ENCODE data around the gene SUDS3. TPM values are rescaled to one million over a fixed set of nuclear protein-coding genes. Genes with fewer than 3 reads are reported as not detected.

SUDS3 gene
- total RNA-seq, 1 experiment from 2014 or later: 62.8 TPM

DNA sequence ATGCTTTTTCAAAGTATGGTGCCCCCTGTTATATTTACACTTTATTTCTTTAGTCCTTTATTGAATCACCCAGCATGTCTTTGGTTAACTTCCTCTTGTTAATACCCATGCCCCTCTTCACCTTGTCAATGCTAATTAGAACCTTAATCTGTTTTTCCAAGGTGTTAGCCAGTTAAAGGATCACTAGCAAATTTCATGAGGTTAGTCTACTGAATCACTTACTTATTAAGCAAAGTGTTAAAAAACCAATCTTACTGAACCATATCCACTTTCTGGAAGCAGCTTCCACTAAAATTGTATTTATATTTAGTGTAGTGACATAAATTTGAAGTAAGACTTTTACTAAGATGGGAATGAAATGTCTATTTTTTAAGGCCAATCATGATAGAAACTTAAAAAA lies 31.5 kb upstream of the SUDS3 start:
- Histone ChIP-seq H3K9ac (ENCODE audit: low read length) (no peak overlapping the region), H3K27ac (ENCODE audit: low read length) (no peak overlapping the region), H3K4me1 (ENCODE audit: insufficient read depth, low read length) (no peaks in the 10 kb centered on the region), H4K20me1 (ENCODE audit: low read length) (no peaks in the 10 kb centered on the region), H3K4me2 (ENCODE audit: low read length) (no peak overlapping the region), H3K4me3 (ENCODE audit: low read length) (no peak overlapping the region), H3K79me2 (ENCODE audit: low read length) (no peaks in the 10 kb centered on the region), H3K27me3 (ENCODE audit: low read length) (no peaks in the 10 kb centered on the region), H3F3A (ENCODE audit: low read length, unreplicated experiment) (no peaks in the 10 kb centered on the region), H3K9me3 (ENCODE audit: low read length) (no peaks in the 10 kb centered on the region), H3K36me3 (ENCODE audit: low read depth, low read length) (no peaks in the 10 kb centered on the region), H3K9me2 (replicated peaks; ENCODE audit: low read length) (no peaks in the 10 kb centered on the region), H2AFZ (ENCODE audit: low read length) (no peak overlapping the region)
- DNase-seq (no peak), ATAC-seq (no peak)
- intact Hi-C loops (cut with micrococcal nuclease): no loop called here
- ChIA-PET POLR2A (ENCODE audit: unreplicated experiment) (no interaction called here), CTCF (no interaction called here)
- TF ChIP-seq EZH2phosphoT487 (IDR thresholded peaks at IDR 0.05; ENCODE audit: borderline replicate concordance, low read length) (no peak), EZH2 (IDR thresholded peaks at IDR 0.05; ENCODE audit: low read length, unreplicated experiment) (no peak)
- TF ChIP-seq, protein P1, sequence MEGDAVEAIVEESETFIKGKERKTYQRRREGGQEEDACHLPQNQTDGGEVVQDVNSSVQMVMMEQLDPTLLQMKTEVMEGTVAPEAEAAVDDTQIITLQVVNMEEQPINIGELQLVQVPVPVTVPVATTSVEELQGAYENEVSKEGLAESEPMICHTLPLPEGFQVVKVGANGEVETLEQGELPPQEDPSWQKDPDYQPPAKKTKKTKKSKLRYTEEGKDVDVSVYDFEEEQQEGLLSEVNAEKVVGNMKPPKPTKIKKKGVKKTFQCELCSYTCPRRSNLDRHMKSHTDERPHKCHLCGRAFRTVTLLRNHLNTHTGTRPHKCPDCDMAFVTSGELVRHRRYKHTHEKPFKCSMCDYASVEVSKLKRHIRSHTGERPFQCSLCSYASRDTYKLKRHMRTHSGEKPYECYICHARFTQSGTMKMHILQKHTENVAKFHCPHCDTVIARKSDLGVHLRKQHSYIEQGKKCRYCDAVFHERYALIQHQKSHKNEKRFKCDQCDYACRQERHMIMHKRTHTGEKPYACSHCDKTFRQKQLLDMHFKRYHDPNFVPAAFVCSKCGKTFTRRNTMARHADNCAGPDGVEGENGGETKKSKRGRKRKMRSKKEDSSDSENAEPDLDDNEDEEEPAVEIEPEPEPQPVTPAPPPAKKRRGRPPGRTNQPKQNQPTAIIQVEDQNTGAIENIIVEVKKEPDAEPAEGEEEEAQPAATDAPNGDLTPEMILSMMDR (conservative IDR thresholded peaks at IDR 0.05; ENCODE audit: low read depth, low read length): no peak
- no TSS peak for BruUV-seq (replicated peaks)

DNA sequence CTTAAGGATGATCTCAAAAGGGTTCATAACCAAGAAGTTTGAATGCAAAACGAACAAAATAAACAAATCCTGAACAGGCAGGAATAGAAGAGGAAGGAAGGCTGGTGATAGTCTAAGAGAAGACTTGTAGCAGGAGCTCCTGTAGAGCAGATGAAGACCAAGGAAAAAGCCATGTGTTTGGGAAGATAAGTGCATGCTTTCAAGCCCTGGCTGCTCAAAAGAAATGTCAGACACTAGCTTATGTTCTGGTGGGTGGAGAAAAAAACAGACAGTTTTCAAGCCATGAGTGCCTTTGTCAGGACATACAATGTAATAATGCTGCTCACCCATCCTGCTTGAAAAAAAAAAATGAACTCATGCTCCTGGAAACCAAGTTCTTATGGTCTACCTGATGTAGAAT lies 31.0 kb upstream of the SUDS3 start:
- DNase-seq (no peak), ATAC-seq (no peak)
- Histone ChIP-seq H3K27ac (ENCODE audit: low read length) (no peak overlapping the region), H3K9me3 (ENCODE audit: low read length) (no peaks in the 10 kb centered on the region), H4K20me1 (ENCODE audit: low read length) (no peaks in the 10 kb centered on the region), H3K4me3 (ENCODE audit: low read length) (no peak overlapping the region), H3K4me1 (ENCODE audit: insufficient read depth, low read length) (no peaks in the 10 kb centered on the region), H3K4me2 (ENCODE audit: low read length) (no peak overlapping the region), H2AFZ (ENCODE audit: low read length) (no peak overlapping the region), H3F3A (ENCODE audit: low read length, unreplicated experiment) (no peaks in the 10 kb centered on the region), H3K9ac (ENCODE audit: low read length) (no peak overlapping the region), H3K79me2 (ENCODE audit: low read length) (no peaks in the 10 kb centered on the region), H3K36me3 (ENCODE audit: low read depth, low read length) (no peaks in the 10 kb centered on the region), H3K9me2 (replicated peaks; ENCODE audit: low read length) (no peaks in the 10 kb centered on the region), H3K27me3 (ENCODE audit: low read length) (no peaks in the 10 kb centered on the region)
- TF ChIP-seq EZH2phosphoT487 (IDR thresholded peaks at IDR 0.05; ENCODE audit: borderline replicate concordance, low read length) (no peak), EZH2 (IDR thresholded peaks at IDR 0.05; ENCODE audit: low read length, unreplicated experiment) (no peak)
- CTCF ChIA-PET: no interaction called here
- POLR2A ChIA-PET (ENCODE audit: unreplicated experiment): no interaction called here
- intact Hi-C loops (cut with micrococcal nuclease): no loop called here
- no TSS peak for BruUV-seq (replicated peaks)

DNA sequence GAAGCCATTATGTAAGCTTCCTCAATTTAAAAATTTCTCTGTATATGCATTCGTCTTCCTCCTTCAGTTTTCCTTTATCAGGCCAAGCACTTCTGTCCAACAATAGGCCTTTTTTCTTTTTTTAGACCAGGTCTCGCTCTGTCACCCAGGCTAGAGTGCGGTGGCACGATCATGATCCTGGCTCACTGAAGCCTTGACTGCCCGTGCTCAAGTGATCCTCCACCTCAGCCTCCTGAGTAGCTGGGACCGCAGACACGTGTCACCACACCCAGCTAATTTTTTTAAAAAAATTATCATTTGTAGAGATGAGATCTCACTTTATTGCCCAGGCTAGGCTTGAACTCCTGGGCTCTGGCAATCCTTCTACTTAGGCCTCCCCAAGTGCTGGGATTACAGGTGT lies 29.5 kb upstream of the SUDS3 start:
- H3K27ac ChIP-seq (ENCODE audit: low read length): no peak overlapping the region
- H4K20me1 ChIP-seq (ENCODE audit: low read length): no peaks in the 10 kb centered on the region
- CTCF ChIA-PET: interaction anchor here (0.5 kb wide), 1 partner anchor 166 kb away, joined by 3 read pairs; no protein-coding TSS in a partner anchor
- no TSS peak for BruUV-seq (replicated peaks)
- TF ChIP-seq, protein P1 (conservative IDR thresholded peaks at IDR 0.05; ENCODE audit: low read depth, low read length): no peak
- no peak for TF ChIP-seq EZH2phosphoT487 (IDR thresholded peaks at IDR 0.05; ENCODE audit: borderline replicate concordance, low read length)
- TF ChIP-seq EZH2 (IDR thresholded peaks at IDR 0.05; ENCODE audit: low read length, unreplicated experiment): no peak
- H3F3A ChIP-seq (ENCODE audit: low read length, unreplicated experiment): no peaks in the 10 kb centered on the region
- H2AFZ ChIP-seq (ENCODE audit: low read length): no peak overlapping the region
- no peaks in the 10 kb centered on the region for H3K9me3 ChIP-seq (ENCODE audit: low read length)
- no peaks in the 10 kb centered on the region for H3K27me3 ChIP-seq (ENCODE audit: low read length)
- H3K9ac ChIP-seq (ENCODE audit: low read length): no peak overlapping the region
- no peaks in the 10 kb centered on the region for H3K4me1 ChIP-seq (ENCODE audit: insufficient read depth, low read length)
- H3K4me3 ChIP-seq (ENCODE audit: low read length): no peak overlapping the region
- intact Hi-C loops (cut with micrococcal nuclease): no loop called here
- POLR2A ChIA-PET (ENCODE audit: unreplicated experiment): interaction anchor here (0.6 kb wide), 1 partner anchor 31 kb away, joined by 9 read pairs; no protein-coding TSS in a partner anchor
- H3K4me2 ChIP-seq (ENCODE audit: low read length): no peak overlapping the region
- no peaks in the 10 kb centered on the region for H3K9me2 ChIP-seq (replicated peaks; ENCODE audit: low read length)
- ATAC-seq (no peak), DNase-seq (no peak)
- no peaks in the 10 kb centered on the region for H3K79me2 ChIP-seq (ENCODE audit: low read length)
- H3K36me3 ChIP-seq (ENCODE audit: low read depth, low read length): no peaks in the 10 kb centered on the region
